LNCAP (cell line): Measurements from ENCODE around the gene LSS.

Experiments
- CTCF ChIP-seq: fragments of 450-650 bp; IDR thresholded peaks from 2 replicates; pipeline ENCODE4 v1.5.1; 2017; ENCODE audit warnings: mild to moderate bottlenecking

Gene LSS

DNA sequence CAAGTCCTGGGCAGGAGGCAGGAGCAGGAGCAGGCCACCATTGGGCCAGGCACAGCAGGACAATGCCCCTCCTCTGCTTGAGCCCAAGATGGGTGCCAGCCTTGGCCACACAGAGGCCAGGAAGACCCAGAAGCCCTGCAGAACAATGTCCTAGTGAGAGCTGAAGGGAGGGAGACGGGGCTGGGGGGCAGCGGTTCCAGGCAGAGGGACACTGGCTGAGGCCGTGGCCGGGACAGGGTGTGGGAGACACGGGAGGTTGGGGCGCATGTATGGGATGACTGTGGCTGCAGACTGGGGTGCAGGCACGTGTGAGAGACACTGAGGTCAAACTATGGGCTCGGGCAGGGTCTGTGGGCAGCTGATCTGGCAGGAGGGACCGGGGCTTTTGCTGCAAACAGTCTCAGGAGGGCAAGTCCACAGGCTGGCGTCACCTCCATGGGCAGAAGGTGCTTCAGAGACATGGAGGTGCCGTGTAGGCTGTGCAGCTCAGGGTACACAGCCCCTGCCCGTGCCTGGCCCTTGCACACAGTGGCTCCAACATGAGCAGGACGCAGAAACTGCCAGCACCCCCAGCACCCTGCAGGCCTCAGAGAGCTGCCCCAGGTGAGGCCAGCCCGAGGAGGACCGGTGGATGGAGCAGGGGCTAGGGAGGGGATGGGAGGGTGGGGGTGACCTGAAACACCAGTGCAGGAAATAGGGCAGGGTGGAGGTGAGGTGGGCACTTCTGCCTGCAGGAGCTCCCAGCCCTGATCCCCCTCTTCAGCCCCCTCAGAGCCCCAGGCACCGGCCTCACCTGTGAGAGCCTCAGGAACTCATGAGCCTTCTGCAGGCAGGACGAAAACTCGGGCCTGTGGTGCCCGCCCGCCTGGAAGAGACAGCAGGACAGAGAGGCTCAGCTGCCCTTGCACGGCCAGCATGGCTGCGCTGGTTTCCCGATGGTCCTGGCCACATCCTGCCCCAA lies 19.5 kb downstream of the LSS start:
- TF ChIP-seq CTCF, result no peak

DNA sequence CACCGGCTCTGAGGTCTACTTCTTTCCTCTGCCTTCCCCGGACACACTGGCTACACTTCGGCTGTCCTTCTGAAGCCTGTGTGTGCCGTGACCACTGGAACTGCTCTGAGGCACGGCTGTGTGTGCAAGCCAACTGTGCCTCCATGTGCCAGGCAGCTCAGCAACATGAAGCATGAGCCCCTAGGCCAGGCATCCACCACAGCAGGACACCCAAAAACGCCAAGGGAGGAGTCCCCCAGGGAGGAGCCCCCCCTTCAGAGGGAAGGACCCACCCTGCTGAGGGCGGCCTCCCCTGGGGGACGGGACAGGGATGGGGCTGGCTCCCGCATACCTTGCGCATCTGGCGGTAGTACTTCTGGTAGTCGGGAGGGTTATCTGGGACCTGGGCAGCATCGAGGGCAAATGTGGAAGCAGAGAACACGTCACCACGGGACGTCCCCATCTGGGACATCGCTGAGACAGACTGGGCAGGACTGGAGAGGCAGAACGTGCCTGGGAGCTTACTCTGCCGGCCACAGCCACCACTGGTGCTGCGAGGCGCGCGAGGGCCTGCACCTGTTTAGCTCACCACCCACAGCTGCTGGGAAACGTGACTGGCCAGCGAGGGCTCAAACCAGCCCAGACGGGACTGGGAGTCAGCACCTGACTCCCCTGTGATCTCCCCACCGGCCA lies 20.5 kb downstream of the LSS start:
- no peak for TF ChIP-seq CTCF

DNA sequence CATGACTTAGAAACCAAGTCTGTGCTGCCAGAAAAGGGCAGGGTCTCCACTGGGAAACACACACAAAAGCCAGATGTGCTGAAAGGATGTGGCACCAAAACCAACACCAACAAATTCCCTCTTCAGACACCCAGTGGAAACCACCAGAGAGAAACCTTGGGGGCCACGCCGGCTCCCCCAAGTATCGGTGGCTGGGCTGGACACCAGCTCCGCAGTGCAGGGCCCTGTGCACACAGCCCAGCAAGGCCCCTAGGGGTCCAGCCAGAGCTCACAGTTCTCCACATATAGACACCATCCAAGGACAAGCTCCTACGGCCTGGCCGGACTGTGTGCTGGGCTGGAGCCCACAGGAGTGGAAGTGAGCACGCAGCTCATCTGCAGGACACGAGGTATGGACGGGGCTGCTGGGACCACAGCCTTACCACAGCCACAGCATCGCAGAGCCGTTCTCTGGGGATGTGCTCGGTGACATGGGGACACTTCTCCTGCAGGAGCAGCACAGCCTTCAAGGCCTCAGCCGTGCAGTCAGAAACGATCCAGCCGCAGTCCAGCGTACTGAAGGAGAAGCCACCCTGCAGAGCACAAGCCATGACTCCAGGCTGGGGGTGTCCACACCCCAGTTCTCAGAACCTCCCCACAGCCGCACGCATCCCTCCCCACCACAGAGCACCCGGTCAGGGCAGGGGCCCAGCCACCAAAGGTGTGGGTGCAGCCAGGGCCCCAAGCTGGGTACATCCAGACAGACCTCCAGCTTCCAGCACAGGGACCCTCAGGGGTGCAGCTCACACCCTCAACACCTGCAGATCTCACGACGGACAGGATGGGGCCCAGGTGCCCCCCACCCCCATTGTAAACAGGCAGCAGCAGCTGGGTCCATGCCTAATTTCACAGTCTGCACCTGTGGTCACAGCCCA lies 21.3 kb downstream of the LSS start:
- TF ChIP-seq CTCF, result no peak

DNA sequence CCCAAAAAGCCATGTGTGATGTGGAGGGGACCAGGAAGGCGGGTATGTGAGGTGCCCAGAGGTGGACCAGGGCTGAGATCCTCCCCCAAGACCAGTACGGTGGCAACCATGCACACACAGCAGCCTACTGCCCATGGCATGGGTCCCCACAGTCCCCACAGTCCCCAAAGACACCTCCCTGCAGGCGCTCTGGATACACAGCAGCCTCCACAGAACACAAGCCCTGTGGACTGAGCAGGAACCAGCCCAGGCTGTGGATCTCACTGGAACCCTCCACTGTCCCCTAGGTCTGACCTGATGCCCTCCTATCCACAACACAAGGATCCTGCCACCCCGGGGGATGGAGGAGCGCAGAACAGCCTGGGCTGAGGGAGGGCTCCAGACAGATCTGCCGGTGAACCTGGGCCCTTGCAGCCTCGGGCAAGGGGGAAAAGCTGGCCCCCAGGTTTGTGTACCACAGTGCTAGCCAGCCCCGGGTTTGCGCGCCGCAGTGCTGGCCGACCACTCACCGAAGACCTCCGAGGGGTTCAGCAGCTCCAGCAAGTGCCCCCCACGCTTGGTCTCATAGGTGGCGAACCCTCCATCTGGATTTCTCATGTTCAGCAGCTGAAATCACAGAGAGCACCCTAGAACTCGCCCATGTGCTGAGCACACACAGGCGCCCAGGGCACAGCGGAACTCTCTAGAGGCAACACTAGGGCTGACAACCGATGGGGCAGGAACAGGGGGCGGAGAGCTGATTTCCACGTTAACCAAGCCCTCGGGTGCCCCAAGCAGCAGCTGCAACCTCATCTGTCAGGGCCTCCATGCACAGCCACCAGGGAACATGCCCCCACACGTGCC lies 22.2 kb downstream of the LSS start:
- no peak for TF ChIP-seq CTCF

- no peak for TF ChIP-seq CTCF
Observed at GRCh38 chr21:46205766-46206162, 22.8 kb downstream of the LSS start.

GRCh38 chr21:46205166-46205565 lies 23.4 kb downstream of the LSS start:
- no peak for TF ChIP-seq CTCF
